Measurements from ENCODE around the gene LZTR1. TPM values are rescaled to one million over a fixed set of nuclear protein-coding genes. Genes with fewer than 3 reads are reported as not detected.

Gene LZTR1
- total RNA-seq, 1 donor from 2014 or later, result 72.8 TPM

- TF ChIP-seq, protein P1, sequence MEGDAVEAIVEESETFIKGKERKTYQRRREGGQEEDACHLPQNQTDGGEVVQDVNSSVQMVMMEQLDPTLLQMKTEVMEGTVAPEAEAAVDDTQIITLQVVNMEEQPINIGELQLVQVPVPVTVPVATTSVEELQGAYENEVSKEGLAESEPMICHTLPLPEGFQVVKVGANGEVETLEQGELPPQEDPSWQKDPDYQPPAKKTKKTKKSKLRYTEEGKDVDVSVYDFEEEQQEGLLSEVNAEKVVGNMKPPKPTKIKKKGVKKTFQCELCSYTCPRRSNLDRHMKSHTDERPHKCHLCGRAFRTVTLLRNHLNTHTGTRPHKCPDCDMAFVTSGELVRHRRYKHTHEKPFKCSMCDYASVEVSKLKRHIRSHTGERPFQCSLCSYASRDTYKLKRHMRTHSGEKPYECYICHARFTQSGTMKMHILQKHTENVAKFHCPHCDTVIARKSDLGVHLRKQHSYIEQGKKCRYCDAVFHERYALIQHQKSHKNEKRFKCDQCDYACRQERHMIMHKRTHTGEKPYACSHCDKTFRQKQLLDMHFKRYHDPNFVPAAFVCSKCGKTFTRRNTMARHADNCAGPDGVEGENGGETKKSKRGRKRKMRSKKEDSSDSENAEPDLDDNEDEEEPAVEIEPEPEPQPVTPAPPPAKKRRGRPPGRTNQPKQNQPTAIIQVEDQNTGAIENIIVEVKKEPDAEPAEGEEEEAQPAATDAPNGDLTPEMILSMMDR (IDR thresholded peaks at IDR 0.05), result no peak
- no peaks in the 10 kb centered on the region for H3K36me3 ChIP-seq
- no peak overlapping the region for H3K4me3 ChIP-seq
- H3K4me1 ChIP-seq, result peaks cover 0 to 3% of the 10 kb centered on the region in 2 donors
- no peak for DNase-seq (ENCODE audit: low spot score in 2 of 2)
- no peak overlapping the region for H3K27ac ChIP-seq
- intact Hi-C loops (cut with DNase I), result loop anchor here (10.0 kb wide), 1 partner anchor 111 kb away; no protein-coding TSS in a partner anchor
- peaks cover 12% of the 10 kb centered on the region for H3K27me3 ChIP-seq
- no peaks in the 10 kb centered on the region for H3K9me3 ChIP-seq
Observed at GRCh38 chr22:20963201-20964052, 18.7 kb upstream of the LZTR1 start.

GRCh38 chr22:20964090-20964798 lies 17.9 kb upstream of the LZTR1 start:
- peaks cover 12% of the 10 kb centered on the region for H3K27me3 ChIP-seq
- no peak for DNase-seq (ENCODE audit: low spot score in 2 of 2)
- H3K27ac ChIP-seq, result no peak overlapping the region
- TF ChIP-seq, protein P1 (IDR thresholded peaks at IDR 0.05), result no peak
- intact Hi-C loops (cut with DNase I), result loop anchor here (10.0 kb wide), 1 partner anchor 111 kb away; no protein-coding TSS in a partner anchor
- peaks cover 0 to 3% of the 10 kb centered on the region in 2 donors for H3K4me1 ChIP-seq
- no peaks in the 10 kb centered on the region for H3K36me3 ChIP-seq
- H3K4me3 ChIP-seq, result peak overlapping the region; percentile 28 to 61
- H3K9me3 ChIP-seq, result no peaks in the 10 kb centered on the region

DNA sequence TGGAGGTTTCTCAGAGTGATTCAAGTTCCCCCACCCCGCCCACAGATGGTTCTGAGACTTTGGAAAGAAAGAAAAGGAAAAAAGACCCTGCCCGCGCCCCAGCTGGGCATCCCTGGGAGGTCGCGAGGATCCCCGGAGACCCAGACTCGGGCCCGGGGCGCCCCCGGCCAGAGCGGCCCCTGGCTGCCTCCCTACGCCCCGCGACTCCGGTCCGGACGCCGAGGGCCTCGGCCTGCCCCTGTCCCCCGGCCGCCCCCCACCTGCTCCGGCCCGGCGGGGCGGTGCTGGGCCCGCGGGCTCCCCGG lies 17.3 kb upstream of the LZTR1 start:
- intact Hi-C loops (cut with DNase I), result loop anchor here (10.0 kb wide), 1 partner anchor 110 kb away; no protein-coding TSS in a partner anchor
- Histone ChIP-seq H3K9me3 (no peaks in the 10 kb centered on the region), H3K27me3 (peaks cover 12% of the 10 kb centered on the region), H3K4me3 (peak overlapping the region; percentile 28 to 61), H3K36me3 (no peaks in the 10 kb centered on the region), H3K4me1 (peaks cover 0 to 3% of the 10 kb centered on the region in 2 donors), H3K27ac (no peak overlapping the region)
- TF ChIP-seq, protein P1 (IDR thresholded peaks at IDR 0.05), result no peak
- DNase-seq (ENCODE audit: low spot score in 2 of 2), result no peak

DNA sequence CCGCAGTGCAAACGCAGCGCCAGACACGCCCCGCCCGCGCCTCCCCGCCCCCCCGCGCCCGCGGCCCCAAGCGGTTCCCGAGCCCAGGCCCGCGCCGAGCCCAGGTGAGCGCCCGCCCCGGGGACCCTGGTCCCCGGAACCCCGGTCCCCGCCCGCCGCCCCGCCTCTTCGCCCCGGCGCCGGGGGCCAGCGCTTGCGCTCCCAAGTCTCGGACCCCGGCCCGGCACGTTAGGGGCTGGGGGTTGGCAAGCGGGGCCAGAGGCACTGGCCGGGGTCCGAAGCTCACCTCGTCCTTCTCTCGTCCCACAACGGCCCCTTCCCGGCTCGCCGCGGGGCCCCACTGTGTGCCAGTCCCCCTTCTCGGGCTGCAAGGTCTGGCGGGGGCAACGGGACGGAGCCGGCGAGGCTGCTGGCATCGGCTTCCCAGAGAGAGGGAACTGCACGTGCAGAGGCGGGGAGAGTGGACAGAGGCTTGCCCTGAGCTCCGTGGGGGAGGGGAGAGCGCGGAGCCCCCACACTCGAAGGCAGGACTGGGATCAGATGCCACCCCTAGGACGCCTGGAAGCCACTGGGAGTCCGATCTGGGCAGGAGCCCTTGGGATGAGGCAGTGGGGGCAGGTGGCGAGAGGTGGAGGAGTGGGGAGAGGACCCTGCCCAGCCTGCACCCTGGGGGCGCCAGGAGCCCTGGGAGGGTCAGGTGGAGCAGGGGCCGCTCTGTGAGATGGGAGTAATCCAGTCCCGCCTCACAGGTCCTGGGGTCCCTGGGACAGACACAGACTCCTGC lies 16.8 kb upstream of the LZTR1 start:
- peak overlapping the region; percentile 28 to 61 for H3K4me3 ChIP-seq
- peaks cover 0 to 3% of the 10 kb centered on the region in 2 donors for H3K4me1 ChIP-seq
- intact Hi-C loops (cut with DNase I), result loop anchor here (10.0 kb wide), 1 partner anchor 110 kb away; no protein-coding TSS in a partner anchor
- H3K27ac ChIP-seq, result no peak overlapping the region
- no peak for DNase-seq (ENCODE audit: low spot score in 2 of 2)
- TF ChIP-seq, protein P1 (IDR thresholded peaks at IDR 0.05), result no peak
- H3K9me3 ChIP-seq, result no peaks in the 10 kb centered on the region
- no peaks in the 10 kb centered on the region for H3K36me3 ChIP-seq
- peaks cover 12% of the 10 kb centered on the region for H3K27me3 ChIP-seq

All from ascending aorta (tissue), 2 donors.